Measurements from ENCODE around the gene ZNF609.

ZNF609 gene

GRCh38 chr15:64614519-64614918 is 154.1 kb downstream of the ZNF609 start:
- TF ChIP-seq CTCF (IDR thresholded peaks at IDR 0.05; ENCODE audit: low read length, missing control alignments), result no peak
- DNase-seq (ENCODE audit: low read depth), result no peak
- no peak overlapping the region for H3K4me3 ChIP-seq (replicated peaks; ENCODE audit: low read depth, low read length)

GRCh38 chr15:64617727-64618126 is 157.3 kb downstream of the ZNF609 start:
- TF ChIP-seq CTCF (IDR thresholded peaks at IDR 0.05; ENCODE audit: low read length, missing control alignments), result no peak
- H3K4me3 ChIP-seq (replicated peaks; ENCODE audit: low read depth, low read length), result no peak overlapping the region
- no peak for DNase-seq (ENCODE audit: low read depth)

GRCh38 chr15:64618138-64618537 is 157.8 kb downstream of the ZNF609 start:
- no peak for DNase-seq (ENCODE audit: low read depth)
- no peak overlapping the region for H3K4me3 ChIP-seq (replicated peaks; ENCODE audit: low read depth, low read length)
- no peak for TF ChIP-seq CTCF (IDR thresholded peaks at IDR 0.05; ENCODE audit: low read length, missing control alignments)

- no peak for TF ChIP-seq CTCF (IDR thresholded peaks at IDR 0.05; ENCODE audit: low read length, missing control alignments)
- H3K4me3 ChIP-seq (replicated peaks; ENCODE audit: low read depth, low read length), result no peak overlapping the region
- no peak for DNase-seq (ENCODE audit: low read depth)
Observed at GRCh38 chr15:64618540-64618939, 158.2 kb downstream of the ZNF609 start.

- no peak overlapping the region for H3K4me3 ChIP-seq (replicated peaks; ENCODE audit: low read depth, low read length)
- DNase-seq (ENCODE audit: low read depth), result peak; percentile 65
- TF ChIP-seq CTCF (IDR thresholded peaks at IDR 0.05; ENCODE audit: low read length, missing control alignments), result no peak
Observed at GRCh38 chr15:64619880-64620839, 159.8 kb downstream of the ZNF609 start.

GRCh38 chr15:64621056-64621455 is 160.7 kb downstream of the ZNF609 start:
- no peak for DNase-seq (ENCODE audit: low read depth)
- H3K4me3 ChIP-seq (replicated peaks; ENCODE audit: low read depth, low read length), result no peak overlapping the region
- TF ChIP-seq CTCF (IDR thresholded peaks at IDR 0.05; ENCODE audit: low read length, missing control alignments), result no peak
